ENCODE measurements around the gene STYXL1. TPM values are rescaled to one million over a fixed set of nuclear protein-coding genes. Genes with fewer than 3 reads are reported as not detected.

STYXL1 gene
- total and polyA plus RNA-seq, 4 donors: 16.4 to 27.5 (median 17.1) TPM

- no peak for DNase-seq (ENCODE audit: low spot score)
- Histone ChIP-seq H3K27me3 (ENCODE audit: control insufficient read depth in 4 of 4, insufficient read depth in 4 of 4, low read length in 3 of 4) (no peaks in the 10 kb centered on the region), H3K9me3 (ENCODE audit: control insufficient read depth in 4 of 4, low read length in 3 of 4) (no peaks in the 10 kb centered on the region), H3K9ac (ENCODE audit: low read depth in 1 of 2, low read length in 2 of 2) (peak overlapping the region; percentile 81 to 97), H3K27ac (ENCODE audit: low read depth in 1 of 2, low read length in 2 of 2) (peak overlapping the region; percentile 92 to 96), H3K4me3 (ENCODE audit: low read depth in 1 of 3, low read length in 3 of 3) (peak overlapping the region; percentile 82 to 99 (median 95)), H3K4me1 (ENCODE audit: control insufficient read depth in 4 of 4, insufficient read depth in 4 of 4, low read length in 3 of 4) (peaks cover 6 to 22% (median 13%) of the 10 kb centered on the region in 4 donors), H3K36me3 (ENCODE audit: control insufficient read depth in 4 of 4, insufficient read depth in 3 of 4, low read depth in 1 of 4, low read length in 3 of 4) (peaks cover 0 to 5% (median under 1%) of the 10 kb centered on the region in 4 donors)
- TF ChIP-seq FOXA2 (IDR thresholded peaks at IDR 0.05) (no peak), CTCF (IDR thresholded peaks at IDR 0.05; ENCODE audit: low read depth, low read length, missing input control) (peak; percentile 4)
- 2% methylated on average over 9 of the region's 9 CpGs for WGBS
Observed at GRCh38 chr7:76048668-76048988, 828 bp upstream of the STYXL1 start.

DNA sequence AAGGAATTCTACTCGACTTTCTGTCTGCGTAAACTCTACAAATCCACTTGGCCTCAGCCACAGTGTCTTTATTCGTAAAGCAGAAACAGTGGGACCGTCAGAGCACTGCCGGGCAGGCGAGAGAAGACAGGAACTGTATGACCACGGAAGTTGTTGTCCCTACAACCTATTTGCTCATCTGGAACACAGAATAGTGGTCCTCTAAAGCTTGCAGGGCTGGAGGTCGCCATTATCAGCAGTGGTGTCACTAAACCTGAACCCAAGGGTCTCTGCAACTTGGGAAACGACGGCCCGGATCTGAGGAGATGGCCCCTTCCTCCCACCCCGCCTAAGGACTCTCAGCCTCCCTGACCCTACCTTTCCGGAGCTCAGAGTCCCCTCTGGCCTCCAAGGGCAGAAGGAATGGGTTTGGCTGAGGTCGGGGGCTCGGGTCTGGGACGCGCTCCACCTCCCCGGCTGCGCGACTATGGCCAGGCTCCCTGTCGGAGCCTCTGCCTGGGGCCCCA, 442 bp downstream of the STYXL1 start:
- no peak for DNase-seq (ENCODE audit: low spot score)
- peaks cover 0 to 3% (median under 1%) of the 10 kb centered on the region in 4 donors for H3K36me3 ChIP-seq (ENCODE audit: control insufficient read depth in 4 of 4, insufficient read depth in 3 of 4, low read depth in 1 of 4, low read length in 3 of 4)
- H3K9ac ChIP-seq (ENCODE audit: low read depth in 1 of 2, low read length in 2 of 2): peak overlapping the region; percentile 97 to 98
- no peaks in the 10 kb centered on the region for H3K27me3 ChIP-seq (ENCODE audit: control insufficient read depth in 4 of 4, insufficient read depth in 4 of 4, low read length in 3 of 4)
- no peaks in the 10 kb centered on the region for H3K9me3 ChIP-seq (ENCODE audit: control insufficient read depth in 4 of 4, low read length in 3 of 4)
- WGBS: under 1% methylated on average over 21 of the region's 21 CpGs
- H3K4me3 ChIP-seq (ENCODE audit: low read depth in 1 of 3, low read length in 3 of 3): peak overlapping the region; percentile 82 to 99 (median 95)
- TF ChIP-seq TAF1 (conservative IDR thresholded peaks at IDR 0.05) (no peak), SP1 (IDR thresholded peaks at IDR 0.05) (no peak), YY1 (IDR thresholded peaks at IDR 0.05) (no peak), RAD21 (IDR thresholded peaks at IDR 0.05) (no peak), FOXA1 (IDR thresholded peaks at IDR 0.05) (no peak), ZBTB33 (IDR thresholded peaks at IDR 0.05) (no peak), RXRA (IDR thresholded peaks at IDR 0.05) (no peak), CTCF (IDR thresholded peaks at IDR 0.05; ENCODE audit: low read depth, low read length, missing input control) (no peak), EGR1 (IDR thresholded peaks at IDR 0.05; ENCODE audit: low read depth in 2 of 2) (no peak), NR2F2 (IDR thresholded peaks at IDR 0.05) (no peak), GABPA (IDR thresholded peaks at IDR 0.05 in 1 of 2, conservative IDR thresholded peaks at IDR 0.05 in 1 of 2) (no peak), JUND (IDR thresholded peaks at IDR 0.05) (no peak), HNF4G (IDR thresholded peaks at IDR 0.05) (no peak), FOXA2 (IDR thresholded peaks at IDR 0.05) (no peak), REST (IDR thresholded peaks at IDR 0.05) (no peak)
- TF ChIP-seq, protein P1, sequence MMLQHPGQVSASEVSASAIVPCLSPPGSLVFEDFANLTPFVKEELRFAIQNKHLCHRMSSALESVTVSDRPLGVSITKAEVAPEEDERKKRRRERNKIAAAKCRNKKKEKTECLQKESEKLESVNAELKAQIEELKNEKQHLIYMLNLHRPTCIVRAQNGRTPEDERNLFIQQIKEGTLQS (IDR thresholded peaks at IDR 0.05): no peak
- H3K27ac ChIP-seq (ENCODE audit: low read depth in 1 of 2, low read length in 2 of 2): peak overlapping the region; percentile 92 to 96
- peaks cover 6 to 22% (median 13%) of the 10 kb centered on the region in 4 donors for H3K4me1 ChIP-seq (ENCODE audit: control insufficient read depth in 4 of 4, insufficient read depth in 4 of 4, low read length in 3 of 4)

All from liver (tissue), 9 donors.